Esophagus squamous epithelium (tissue), 5 donors: ENCODE data around the gene PTOV1. TPM values are rescaled to one million over a fixed set of nuclear protein-coding genes. Genes with fewer than 3 reads are reported as not detected.

ENCODE experiments used
- DNase-seq: peaks from one replicate; lab custom pipeline; 2025; lab: John Stamatoyannopoulos, UW
- H3K27ac ChIP-seq, 4 donors: fragments of 200-600 bp; sonication (generic); one replicate each; pipeline ENCODE4 v1.5.1; 2016 to 2019; ENCODE audit warnings: mild to moderate bottlenecking in 1 of 4
- H3K27me3 ChIP-seq, 4 donors: fragments of 200-600 bp; sonication (generic); 1 replicate in 3 of 4; 2 replicates in 1 of 4; pipeline versions ENCODE4 v1.5.1 to v1.6.0; 2017 to 2021; ENCODE audit warnings: antibody characterized with exemption in 1 of 4
- H3K36me3 ChIP-seq, 3 donors: fragments of 200-600 bp; sonication (generic); one replicate each; pipeline ENCODE4 v1.5.1; 2016 to 2019
- H3K4me1 ChIP-seq, 3 donors: fragments of 200-600 bp; sonication (generic); one replicate each; pipeline ENCODE4 v1.5.1; 2017 to 2019
- H3K4me3 ChIP-seq, 4 donors: fragments of 200-600 bp; sonication (generic); 1 replicate in 3 of 4; 2 replicates in 1 of 4; pipeline ENCODE4 v1.5.1; 2016 to 2019; ENCODE audit warnings: mild to moderate bottlenecking in 2 of 4, moderate library complexity in 1 of 4
- H3K9me3 ChIP-seq, 3 donors: fragments of 200-600 bp; sonication (generic); one replicate each; pipeline ENCODE4 v1.5.1; 2016 to 2019
- CTCF ChIP-seq, 6 experiments: fragments of 450-650 bp in 4 of 6; fragments of 200-600 bp in 2 of 6; sonication (generic) in 2 of 6; IDR thresholded peaks; one replicate each; pipeline ENCODE4 v1.5.1; 2016 to 2019; ENCODE audit warnings: antibody characterized with exemption in 6 of 6, mild to moderate bottlenecking in 4 of 6, moderate library complexity in 4 of 6
- POLR2A ChIP-seq, 4 donors: fragments of 450-650 bp; IDR thresholded peaks; one replicate each; pipeline ENCODE4 v1.6.1; 2017; ENCODE audit warnings: antibody characterized with exemption in 4 of 4, mild to moderate bottlenecking in 4 of 4, moderate library complexity in 3 of 4
- WGBS, 2 donors: methylation state at CpG; one replicate each; pipeline ENCODE4 v1.1.5; 2018; 5-methylcytosine and 5-hydroxymethylcytosine counted together
- intact Hi-C: fragments of 100-400 bp; cut with DNase I; formaldehyde crosslinking; loops from one replicate; pipeline ENCODE4 v1.15.0; 2022
- total RNA-seq, 4 donors: library from RNA; depleted of rRNA; stranded (reverse); fragments of >200 nt; gene quantifications; one replicate each; pipeline ENCODE4 v1.1.0, GENCODE V29; 2016
- donor health status: DM: yes; HTN: yes; CAD: no.

Gene PTOV1
- total RNA-seq, 4 donors from 2014 or later: 31.3 to 57.0 (median 45.2) TPM

- peaks cover 21 to 90% (median 48%) of the 10 kb centered on the region in 3 donors for H3K36me3 ChIP-seq
- no peaks in the 10 kb centered on the region for H3K4me1 ChIP-seq
- no peaks in the 10 kb centered on the region for H3K9me3 ChIP-seq
- no peak overlapping the region for H3K4me3 ChIP-seq
- no peak for DNase-seq
- intact Hi-C loops: no loop called here
- TF ChIP-seq CTCF (IDR thresholded peaks at IDR 0.05): no peak
- no peak for TF ChIP-seq POLR2A (IDR thresholded peaks at IDR 0.05)
- WGBS, 2 donors: 74 to 78% methylated on average over 1 to 2 of the region's 5 CpGs
- no peak overlapping the region for H3K27ac ChIP-seq
- no peaks in the 10 kb centered on the region for H3K27me3 ChIP-seq
Measured at GRCh38 chr19:49837009-49837310, 14.0 kb upstream of the PTOV1 start.

GRCh38 chr19:49837425-49837824, 13.5 kb upstream of the PTOV1 start:
- no peaks in the 10 kb centered on the region for H3K27me3 ChIP-seq
- H3K36me3 ChIP-seq: peaks cover 16 to 85% (median 43%) of the 10 kb centered on the region in 3 donors
- intact Hi-C loops: no loop called here
- no peaks in the 10 kb centered on the region for H3K9me3 ChIP-seq
- DNase-seq: no peak
- WGBS, 2 donors: 88 to 95% methylated on average over 7 to 8 of the region's 9 CpGs
- H3K4me1 ChIP-seq: no peaks in the 10 kb centered on the region
- no peak overlapping the region for H3K27ac ChIP-seq
- TF ChIP-seq CTCF (IDR thresholded peaks at IDR 0.05) (no peak), POLR2A (IDR thresholded peaks at IDR 0.05) (no peak)
- no peak overlapping the region for H3K4me3 ChIP-seq

- 83 to 87% methylated on average over 17 of the region's 18 CpGs for WGBS, 2 donors
- H3K27me3 ChIP-seq: no peaks in the 10 kb centered on the region
Measured at GRCh38 chr19:49838885-49839588, 11.9 kb upstream of the PTOV1 start.

GRCh38 chr19:49839713-49840112, 11.2 kb upstream of the PTOV1 start:
- TF ChIP-seq CTCF (IDR thresholded peaks at IDR 0.05): no peak
- TF ChIP-seq POLR2A (IDR thresholded peaks at IDR 0.05): no peak
- no peak overlapping the region for H3K4me3 ChIP-seq
- no peak overlapping the region for H3K27ac ChIP-seq
- no peak for DNase-seq
- H3K27me3 ChIP-seq: no peaks in the 10 kb centered on the region
- 94 to 97% methylated on average over 10 to 11 of the region's 11 CpGs for WGBS, 2 donors
- no peaks in the 10 kb centered on the region for H3K9me3 ChIP-seq
- peaks cover 16 to 62% (median 27%) of the 10 kb centered on the region in 3 donors for H3K36me3 ChIP-seq
- intact Hi-C loops: no loop called here
- no peaks in the 10 kb centered on the region for H3K4me1 ChIP-seq

More at GRCh38 chr19:49838885-49839588, 11.9 kb upstream of the PTOV1 start:
- H3K4me3 ChIP-seq: no peak overlapping the region
- intact Hi-C loops: no loop called here
- TF ChIP-seq POLR2A (IDR thresholded peaks at IDR 0.05) (no peak), CTCF (IDR thresholded peaks at IDR 0.05) (no peak)
- no peaks in the 10 kb centered on the region for H3K9me3 ChIP-seq
- peaks cover 16 to 69% (median 34%) of the 10 kb centered on the region in 3 donors for H3K36me3 ChIP-seq
- no peak for DNase-seq
- H3K27ac ChIP-seq: no peak overlapping the region
- no peaks in the 10 kb centered on the region for H3K4me1 ChIP-seq

- 86 to 91% methylated on average over 8 to 11 of the region's 11 CpGs for WGBS, 2 donors
- intact Hi-C loops: no loop called here
Measured at GRCh38 chr19:49840321-49840720, 10.6 kb upstream of the PTOV1 start.

More at GRCh38 chr19:49840321-49840720, 10.6 kb upstream of the PTOV1 start:
- no peaks in the 10 kb centered on the region for H3K9me3 ChIP-seq
- no peak overlapping the region for H3K27ac ChIP-seq
- TF ChIP-seq POLR2A (IDR thresholded peaks at IDR 0.05) (no peak), CTCF (IDR thresholded peaks at IDR 0.05) (no peak)
- H3K4me1 ChIP-seq: no peaks in the 10 kb centered on the region
- H3K36me3 ChIP-seq: peaks cover 16 to 56% (median 21%) of the 10 kb centered on the region in 3 donors
- no peak for DNase-seq
- H3K27me3 ChIP-seq: no peaks in the 10 kb centered on the region
- H3K4me3 ChIP-seq: no peak overlapping the region
